Fibroblast of villous mesenchyme (primary cell): Measurements from ENCODE around the gene FASTKD3. TPM values are rescaled to one million over a fixed set of nuclear protein-coding genes. Genes with fewer than 3 reads are reported as not detected.

ENCODE experiments used
- DNase-seq: peaks from one replicate; pipeline ENCODE4 v3.0.0-alpha.2; 2010; ENCODE audit warnings: low read depth
- H3K4me3 ChIP-seq: 2 replicates; pipeline ENCODE4 v1.5.1; 2011; ENCODE audit warnings: low read depth, mild to moderate bottlenecking, low read length
- total RNA-seq: library from RNA; depleted of rRNA; stranded (reverse); fragments of >200 nt; gene quantifications from 2 replicates; pipeline ENCODE4 v1.2.3, GENCODE V29; 2012
- TF ChIP-seq, protein P1 (sequence below): IDR thresholded peaks from 2 replicates; pipeline ENCODE4 v1.5.1; 2012; ENCODE audit warnings: low read depth, mild to moderate bottlenecking, low read length; ENCODE audit not compliant: insufficient read depth

The FASTKD3 gene
- total RNA-seq, 1 donor = 22.0 TPM

DNA sequence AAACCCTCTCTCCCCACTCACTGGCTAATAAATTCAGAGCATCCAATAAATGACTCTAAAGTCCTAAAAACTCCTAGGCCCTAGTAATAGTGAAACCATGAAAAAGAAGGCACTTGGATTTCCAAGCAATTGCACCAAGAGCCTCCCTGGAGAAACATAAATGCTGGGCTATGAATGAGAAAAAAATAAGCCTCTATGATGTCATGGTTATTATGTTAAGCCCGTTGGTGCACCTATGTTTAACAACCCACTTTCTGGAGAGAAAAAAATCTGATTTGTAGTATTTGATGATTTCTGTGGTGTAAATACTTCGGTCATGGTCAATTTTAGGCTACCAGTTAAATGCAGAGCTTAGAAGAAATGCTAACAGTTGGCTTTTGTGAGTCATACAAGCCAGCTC is 26.3 kb downstream of the FASTKD3 start:
- TF ChIP-seq, protein P1, sequence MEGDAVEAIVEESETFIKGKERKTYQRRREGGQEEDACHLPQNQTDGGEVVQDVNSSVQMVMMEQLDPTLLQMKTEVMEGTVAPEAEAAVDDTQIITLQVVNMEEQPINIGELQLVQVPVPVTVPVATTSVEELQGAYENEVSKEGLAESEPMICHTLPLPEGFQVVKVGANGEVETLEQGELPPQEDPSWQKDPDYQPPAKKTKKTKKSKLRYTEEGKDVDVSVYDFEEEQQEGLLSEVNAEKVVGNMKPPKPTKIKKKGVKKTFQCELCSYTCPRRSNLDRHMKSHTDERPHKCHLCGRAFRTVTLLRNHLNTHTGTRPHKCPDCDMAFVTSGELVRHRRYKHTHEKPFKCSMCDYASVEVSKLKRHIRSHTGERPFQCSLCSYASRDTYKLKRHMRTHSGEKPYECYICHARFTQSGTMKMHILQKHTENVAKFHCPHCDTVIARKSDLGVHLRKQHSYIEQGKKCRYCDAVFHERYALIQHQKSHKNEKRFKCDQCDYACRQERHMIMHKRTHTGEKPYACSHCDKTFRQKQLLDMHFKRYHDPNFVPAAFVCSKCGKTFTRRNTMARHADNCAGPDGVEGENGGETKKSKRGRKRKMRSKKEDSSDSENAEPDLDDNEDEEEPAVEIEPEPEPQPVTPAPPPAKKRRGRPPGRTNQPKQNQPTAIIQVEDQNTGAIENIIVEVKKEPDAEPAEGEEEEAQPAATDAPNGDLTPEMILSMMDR = no peak
- DNase-seq = no peak

DNA sequence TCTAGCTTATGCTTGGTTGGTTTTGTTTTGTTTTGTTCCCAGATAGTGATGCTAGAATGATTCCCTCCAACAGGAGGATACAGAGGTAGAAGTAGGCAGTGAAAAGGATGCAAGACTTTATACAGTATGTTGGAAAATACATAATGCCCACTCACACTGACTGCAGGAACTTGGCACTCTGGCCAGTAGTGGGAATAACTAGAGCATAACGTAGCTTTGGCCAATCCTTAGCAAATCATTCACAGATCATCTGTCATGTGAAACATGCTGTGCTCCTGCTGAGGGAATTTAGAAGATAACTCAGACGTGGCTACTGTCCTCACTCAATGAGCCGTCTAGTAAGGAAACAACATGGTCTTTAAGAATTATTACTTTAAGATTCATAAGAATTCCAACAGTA is 31.4 kb downstream of the FASTKD3 start:
- TF ChIP-seq, protein P1 = no peak
- DNase-seq = no peak
- H3K4me3 ChIP-seq = no peak overlapping the region

More for the DNA sequence above, 26.3 kb downstream of the FASTKD3 start:
- no peak overlapping the region for H3K4me3 ChIP-seq

- H3K4me3 ChIP-seq = no peak overlapping the region
- no peak for DNase-seq
- TF ChIP-seq, protein P1 = no peak
These were observed 33.8 kb downstream of the FASTKD3 start for GRCh38 chr5:7834982-7835381.

DNA sequence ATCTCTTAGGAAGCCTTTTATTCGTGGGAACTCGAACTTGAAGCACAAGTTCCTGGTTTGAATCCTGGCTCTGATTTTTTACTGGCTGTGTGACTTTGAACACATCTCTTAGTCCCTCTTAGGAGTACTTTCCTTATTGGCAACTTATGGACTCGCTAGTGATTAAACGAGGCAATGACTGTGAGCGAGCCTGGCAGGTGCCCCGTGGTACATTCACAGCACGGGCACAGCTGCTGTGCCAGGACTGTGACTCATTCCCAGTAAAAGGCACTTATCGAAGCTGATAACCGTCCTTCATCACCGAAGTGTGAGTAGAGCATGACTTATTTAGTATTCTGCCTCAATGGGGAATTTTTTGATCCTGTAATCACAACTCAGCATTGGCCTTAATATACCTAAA is 40.6 kb downstream of the FASTKD3 start:
- no peak overlapping the region for H3K4me3 ChIP-seq
- TF ChIP-seq, protein P1 = no peak

GRCh38 chr5:7827610-7828009 is 41.2 kb downstream of the FASTKD3 start:
- no peak overlapping the region for H3K4me3 ChIP-seq
- no peak for DNase-seq
- TF ChIP-seq, protein P1 = no peak

More for the DNA sequence above, 40.6 kb downstream of the FASTKD3 start:
- no peak for DNase-seq

DNA sequence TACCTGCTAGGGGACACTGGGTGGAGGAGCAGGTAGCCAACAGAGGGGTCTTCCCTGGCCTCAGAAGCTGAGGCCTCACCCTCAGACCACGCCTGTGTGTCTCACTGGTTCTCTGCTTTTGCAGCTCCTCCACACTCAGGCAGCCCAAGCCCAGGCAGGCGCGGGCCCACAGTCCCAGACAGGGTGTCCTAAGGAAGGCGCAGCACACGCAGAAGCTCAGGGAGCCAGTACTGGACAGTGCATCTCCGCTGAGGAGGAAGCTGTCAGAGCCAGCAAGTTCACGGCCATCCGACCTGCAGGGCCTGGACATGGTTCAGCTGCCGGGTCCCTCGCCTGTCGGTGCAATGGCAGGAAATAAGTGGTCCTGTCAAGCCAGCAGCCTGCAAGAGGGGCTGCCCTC is 43.2 kb downstream of the FASTKD3 start:
- no peak for DNase-seq
- H3K4me3 ChIP-seq = no peak overlapping the region

GRCh38 chr5:7824995-7825394 is 43.8 kb downstream of the FASTKD3 start:
- DNase-seq = no peak
- TF ChIP-seq, protein P1 = no peak
- H3K4me3 ChIP-seq = no peak overlapping the region

More for the DNA sequence above, 43.2 kb downstream of the FASTKD3 start:
- TF ChIP-seq, protein P1 = no peak
